Measurements from ENCODE around the gene ALG1.

Gene ALG1

DNA sequence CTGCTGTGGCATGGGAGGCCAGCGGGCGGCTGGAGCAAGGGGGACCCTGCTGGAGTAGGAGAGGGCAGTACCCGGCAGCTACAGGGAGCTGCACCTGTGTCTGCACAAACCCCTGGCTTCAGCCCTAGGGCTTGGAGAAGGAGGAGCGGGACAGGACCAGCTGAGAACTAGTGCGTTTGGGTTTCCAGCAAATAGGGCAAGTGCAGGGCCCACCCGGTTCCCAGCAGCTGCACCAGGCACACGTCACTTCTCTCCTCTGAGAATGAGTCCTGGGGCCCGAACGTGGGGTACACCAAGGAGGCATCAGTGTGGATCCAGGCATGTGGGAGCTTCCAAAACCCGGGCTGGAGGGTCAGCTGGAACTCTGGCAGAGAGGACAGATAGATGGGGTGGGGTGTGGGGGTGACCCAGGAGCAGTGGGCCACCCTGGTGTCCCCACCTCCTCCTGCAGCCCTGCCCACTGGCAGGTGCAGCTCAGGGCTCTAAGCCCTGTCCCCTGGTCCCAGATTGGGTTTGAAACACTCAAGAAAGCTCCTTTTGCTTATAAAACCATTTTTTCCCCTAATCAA is 11.5 kb upstream of the ALG1 start:
- H4K20me1 ChIP-seq (ENCODE audit: insufficient read depth, low read length) = no peaks in the 10 kb centered on the region
- H3K9ac ChIP-seq (ENCODE audit: low read length) = no peak overlapping the region
- TF ChIP-seq, protein P1, sequence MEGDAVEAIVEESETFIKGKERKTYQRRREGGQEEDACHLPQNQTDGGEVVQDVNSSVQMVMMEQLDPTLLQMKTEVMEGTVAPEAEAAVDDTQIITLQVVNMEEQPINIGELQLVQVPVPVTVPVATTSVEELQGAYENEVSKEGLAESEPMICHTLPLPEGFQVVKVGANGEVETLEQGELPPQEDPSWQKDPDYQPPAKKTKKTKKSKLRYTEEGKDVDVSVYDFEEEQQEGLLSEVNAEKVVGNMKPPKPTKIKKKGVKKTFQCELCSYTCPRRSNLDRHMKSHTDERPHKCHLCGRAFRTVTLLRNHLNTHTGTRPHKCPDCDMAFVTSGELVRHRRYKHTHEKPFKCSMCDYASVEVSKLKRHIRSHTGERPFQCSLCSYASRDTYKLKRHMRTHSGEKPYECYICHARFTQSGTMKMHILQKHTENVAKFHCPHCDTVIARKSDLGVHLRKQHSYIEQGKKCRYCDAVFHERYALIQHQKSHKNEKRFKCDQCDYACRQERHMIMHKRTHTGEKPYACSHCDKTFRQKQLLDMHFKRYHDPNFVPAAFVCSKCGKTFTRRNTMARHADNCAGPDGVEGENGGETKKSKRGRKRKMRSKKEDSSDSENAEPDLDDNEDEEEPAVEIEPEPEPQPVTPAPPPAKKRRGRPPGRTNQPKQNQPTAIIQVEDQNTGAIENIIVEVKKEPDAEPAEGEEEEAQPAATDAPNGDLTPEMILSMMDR (IDR thresholded peaks at IDR 0.05; ENCODE audit: low read length) = no peak
- no peak for TF ChIP-seq EZH2 (optimal IDR thresholded peaks at IDR 0.05; ENCODE audit: low read depth, low read length)
- no peak for TF ChIP-seq EZH2phosphoT487 (IDR thresholded peaks at IDR 0.05; ENCODE audit: low read length)
- no peaks in the 10 kb centered on the region for H3K4me1 ChIP-seq (ENCODE audit: low read length)
- no peaks in the 10 kb centered on the region for H3F3A ChIP-seq (ENCODE audit: insufficient read depth, low read length)
- no peaks in the 10 kb centered on the region for H3K79me2 ChIP-seq (ENCODE audit: low read length)
- H3K27ac ChIP-seq (ENCODE audit: low read length) = no peak overlapping the region
- H3K4me2 ChIP-seq (ENCODE audit: low read depth, low read length) = no peak overlapping the region
- H3K4me3 ChIP-seq (ENCODE audit: low read length) = no peak overlapping the region
- DNase-seq = no peak
- H3K27me3 ChIP-seq (replicated peaks; ENCODE audit: insufficient read depth, low read length) = peaks cover 44% of the 10 kb centered on the region
- no peaks in the 10 kb centered on the region for H3K9me3 ChIP-seq (replicated peaks; ENCODE audit: insufficient read depth, low read length)
- no peaks in the 10 kb centered on the region for H3K36me3 ChIP-seq (replicated peaks; ENCODE audit: insufficient read depth, low read length)
- H2AFZ ChIP-seq (ENCODE audit: low read length) = no peak overlapping the region
- no peaks in the 10 kb centered on the region for H3K9me2 ChIP-seq (replicated peaks; ENCODE audit: insufficient read depth, low read length)

DNA sequence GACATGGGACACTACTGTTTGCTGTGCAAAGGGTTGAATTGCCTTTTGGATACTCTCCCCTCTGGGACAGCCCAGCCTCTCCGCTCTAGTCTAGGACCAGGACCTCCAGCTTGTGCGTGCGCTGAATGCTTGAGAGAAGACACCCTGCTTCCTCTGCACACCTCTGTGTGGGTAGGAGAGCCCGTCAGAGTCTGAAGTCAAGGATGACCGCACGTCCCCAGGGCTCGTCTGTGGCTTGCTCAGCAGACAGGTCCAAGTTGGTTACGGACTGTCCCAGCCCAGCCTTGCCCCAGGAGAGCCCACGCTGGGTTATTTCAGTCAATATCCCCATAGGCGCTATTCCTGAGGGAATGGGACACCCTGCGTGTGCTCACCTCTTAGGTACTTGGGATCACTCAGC is 9.6 kb upstream of the ALG1 start:
- H3K27me3 ChIP-seq (replicated peaks; ENCODE audit: insufficient read depth, low read length) = peaks cover 63% of the 10 kb centered on the region
- no peaks in the 10 kb centered on the region for H4K20me1 ChIP-seq (ENCODE audit: insufficient read depth, low read length)
- H3K9me3 ChIP-seq (replicated peaks; ENCODE audit: insufficient read depth, low read length) = no peaks in the 10 kb centered on the region
- no peak for TF ChIP-seq EZH2phosphoT487 (IDR thresholded peaks at IDR 0.05; ENCODE audit: low read length)
- TF ChIP-seq EZH2 (optimal IDR thresholded peaks at IDR 0.05; ENCODE audit: low read depth, low read length) = no peak
- TF ChIP-seq, protein P1 (IDR thresholded peaks at IDR 0.05; ENCODE audit: low read length) = no peak
- no peak overlapping the region for H3K27ac ChIP-seq (ENCODE audit: low read length)
- no peak overlapping the region for H3K9ac ChIP-seq (ENCODE audit: low read length)
- no peaks in the 10 kb centered on the region for H3K36me3 ChIP-seq (replicated peaks; ENCODE audit: insufficient read depth, low read length)
- no peak overlapping the region for H2AFZ ChIP-seq (ENCODE audit: low read length)
- H3K4me2 ChIP-seq (ENCODE audit: low read depth, low read length) = no peak overlapping the region
- no peak overlapping the region for H3K4me3 ChIP-seq (ENCODE audit: low read length)
- H3K79me2 ChIP-seq (ENCODE audit: low read length) = no peaks in the 10 kb centered on the region
- no peaks in the 10 kb centered on the region for H3K9me2 ChIP-seq (replicated peaks; ENCODE audit: insufficient read depth, low read length)
- no peaks in the 10 kb centered on the region for H3K4me1 ChIP-seq (ENCODE audit: low read length)
- H3F3A ChIP-seq (ENCODE audit: insufficient read depth, low read length) = no peaks in the 10 kb centered on the region
- DNase-seq = no peak

DNA sequence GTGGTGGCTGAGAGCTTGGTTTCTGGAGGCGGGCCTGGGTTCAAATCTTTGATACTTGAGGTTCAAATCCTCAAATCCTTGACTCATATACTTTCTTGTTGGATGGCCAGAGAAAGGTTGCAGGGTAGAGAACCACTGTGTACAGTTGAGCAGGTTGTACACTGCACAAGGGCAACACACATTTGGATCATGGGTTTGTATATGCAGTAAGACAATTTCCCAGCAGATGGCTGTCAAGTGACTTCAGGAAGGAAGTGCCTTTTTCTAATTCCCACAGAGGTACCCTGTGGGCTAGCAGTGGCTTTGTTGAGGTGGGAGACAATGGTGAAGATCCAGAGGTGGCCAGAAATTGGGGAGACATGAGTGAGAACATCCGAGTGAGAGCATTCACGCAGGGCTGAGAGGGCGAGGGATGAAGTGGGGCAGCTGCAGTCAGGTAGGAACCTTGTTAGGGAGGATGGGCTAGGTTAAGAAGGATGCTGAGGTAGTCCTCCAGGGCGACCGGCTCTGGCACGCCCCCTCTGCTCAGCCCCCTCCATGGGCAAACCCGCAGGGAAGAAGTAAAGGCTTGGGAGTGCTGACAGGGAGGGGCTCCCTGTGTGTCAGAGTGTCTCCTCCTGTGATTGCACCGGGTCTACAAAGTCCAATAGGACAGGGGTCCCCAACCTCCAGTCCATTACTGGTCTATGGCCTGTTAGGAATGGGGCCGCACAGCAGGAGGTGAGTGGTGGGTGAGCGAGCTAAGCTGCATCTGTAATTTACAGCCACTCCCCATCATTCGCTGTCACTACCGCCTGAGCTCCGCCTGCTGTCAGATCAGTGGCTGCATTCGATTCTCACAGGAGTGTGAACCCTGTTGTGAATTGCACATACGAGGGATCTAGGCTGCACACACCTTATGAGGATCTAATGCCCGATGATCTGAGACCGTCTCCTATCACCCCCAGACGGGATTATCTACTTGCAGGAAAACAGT is 8.6 kb upstream of the ALG1 start:
- H3K9me3 ChIP-seq (replicated peaks; ENCODE audit: insufficient read depth, low read length) = no peaks in the 10 kb centered on the region
- no peak overlapping the region for H3K4me3 ChIP-seq (ENCODE audit: low read length)
- H3K4me2 ChIP-seq (ENCODE audit: low read depth, low read length) = no peak overlapping the region
- no peaks in the 10 kb centered on the region for H3K36me3 ChIP-seq (replicated peaks; ENCODE audit: insufficient read depth, low read length)
- no peaks in the 10 kb centered on the region for H3K79me2 ChIP-seq (ENCODE audit: low read length)
- H3K27ac ChIP-seq (ENCODE audit: low read length) = no peak overlapping the region
- H3F3A ChIP-seq (ENCODE audit: insufficient read depth, low read length) = no peaks in the 10 kb centered on the region
- H2AFZ ChIP-seq (ENCODE audit: low read length) = no peak overlapping the region
- no peak overlapping the region for H3K9ac ChIP-seq (ENCODE audit: low read length)
- no peak for DNase-seq
- no peak for TF ChIP-seq EZH2phosphoT487 (IDR thresholded peaks at IDR 0.05; ENCODE audit: low read length)
- no peak for TF ChIP-seq EZH2 (optimal IDR thresholded peaks at IDR 0.05; ENCODE audit: low read depth, low read length)
- TF ChIP-seq, protein P1 (IDR thresholded peaks at IDR 0.05; ENCODE audit: low read length) = peak; percentile 14
- no peaks in the 10 kb centered on the region for H3K9me2 ChIP-seq (replicated peaks; ENCODE audit: insufficient read depth, low read length)
- no peaks in the 10 kb centered on the region for H3K4me1 ChIP-seq (ENCODE audit: low read length)
- no peaks in the 10 kb centered on the region for H4K20me1 ChIP-seq (ENCODE audit: insufficient read depth, low read length)
- H3K27me3 ChIP-seq (replicated peaks; ENCODE audit: insufficient read depth, low read length) = peaks cover 70% of the 10 kb centered on the region
